Anterior cingulate cortex (tissue), 58 donors: ENCODE measurements around the gene DEXI.
A peak's percentile ranks its signal among the peaks of the same experiment; 100 is the strongest.

ENCODE experiments used
- DNase-seq, 58 donors: peaks; one replicate each; lab custom pipeline; 2025; lab: John Stamatoyannopoulos, UW

Gene DEXI

GRCh38 chr16:10942352-10943063 is at the start of gene DEXI:
Gene DEXI (minus strand): TSS chr16:10942468. CDS start chr16:10942005, 463 bp downstream.
- DNase-seq: peak; percentile 46 to 97 (median 92)

- no peak for DNase-seq
Measured at GRCh38 chr16:10990378-10990777, 48.1 kb upstream of the DEXI start.

- no peak for DNase-seq
Measured at GRCh38 chr16:10989559-10989958, 47.3 kb upstream of the DEXI start.

GRCh38 chr16:10988879-10989278 is 46.6 kb upstream of the DEXI start:
- DNase-seq: no peak

GRCh38 chr16:10988164-10988803 is 46.0 kb upstream of the DEXI start:
- DNase-seq: no peak

- no peak for DNase-seq
Measured at GRCh38 chr16:10987361-10988163, 45.3 kb upstream of the DEXI start.

- no peak for DNase-seq
Measured at GRCh38 chr16:10984509-10984908, 42.2 kb upstream of the DEXI start.

- DNase-seq: no peak
Measured at GRCh38 chr16:10983159-10983558, 40.9 kb upstream of the DEXI start.

GRCh38 chr16:10982465-10983150 is 40.3 kb upstream of the DEXI start:
- DNase-seq: peak in 11 of 58 donors; percentile 5 to 42 (median 22)

- DNase-seq: peak in 1 of 58 donors; percentile 10
Measured at GRCh38 chr16:10981697-10982216, 39.5 kb upstream of the DEXI start.

GRCh38 chr16:10980813-10981212 is 38.5 kb upstream of the DEXI start:
- DNase-seq: no peak

GRCh38 chr16:10979717-10980601 is 37.7 kb upstream of the DEXI start:
- DNase-seq: peak in 50 of 58 donors; percentile 5 to 70 (median 32)

GRCh38 chr16:10978871-10979446 is 36.7 kb upstream of the DEXI start:
- peak in 4 of 58 donors; percentile 1 to 51 (median 14) for DNase-seq

GRCh38 chr16:10978124-10978523 is 35.9 kb upstream of the DEXI start:
- DNase-seq: no peak

GRCh38 chr16:10976634-10977033 is 34.4 kb upstream of the DEXI start:
- DNase-seq: no peak

GRCh38 chr16:10972819-10973464 is 30.7 kb upstream of the DEXI start:
- DNase-seq: no peak

GRCh38 chr16:10972108-10972818 is 30.0 kb upstream of the DEXI start:
- peak in 1 of 58 donors; percentile 10 for DNase-seq

GRCh38 chr16:10971560-10971961 is 29.3 kb upstream of the DEXI start:
- DNase-seq: peak in 25 of 58 donors; percentile 5 to 68 (median 31)
